Mammary epithelial cell (primary cell): ENCODE results near the gene MICAL3.

Experiments used
- EZH2 ChIP-seq: IDR thresholded peaks from 2 replicates; pipeline ENCODE4 v1.6.1; 2012; ENCODE audit warnings: low read length, inconsistent platforms, borderline replicate concordance
- TF ChIP-seq, protein P1 (sequence below), 2 donors: IDR thresholded peaks in 1 of 2; conservative IDR thresholded peaks in 1 of 2; 2 replicates each; pipeline ENCODE4 v1.5.1; 2011 to 2012; ENCODE audit warnings: inconsistent platforms in 2 of 2, low read length in 2 of 2, mild to moderate bottlenecking in 2 of 2, control low read depth in 1 of 2, low read depth in 1 of 2; ENCODE audit not compliant: insufficient read depth in 1 of 2; ENCODE audit errors: extremely low read depth in 1 of 2

DNA sequence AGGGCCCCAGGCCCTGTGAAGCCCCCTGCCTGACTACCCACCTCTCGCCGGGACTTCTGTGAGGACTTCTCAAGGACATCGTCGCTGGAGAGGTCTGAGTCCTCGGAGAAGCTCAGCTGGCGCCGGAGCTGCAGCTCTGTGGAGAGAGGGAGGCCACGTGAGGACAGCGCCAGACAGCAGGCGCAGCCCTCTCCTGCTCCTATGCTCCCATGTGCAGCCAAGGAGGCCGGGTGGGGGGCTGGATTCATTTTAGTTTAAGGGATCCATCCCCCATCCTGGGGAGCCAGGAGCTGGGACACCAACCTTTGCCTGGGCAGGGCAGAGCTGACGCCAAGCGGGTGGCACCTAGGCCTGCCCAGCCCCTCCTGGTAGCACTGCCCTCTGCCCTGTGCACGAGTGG lies 207.7 kb downstream of the MICAL3 start:
- no peak for TF ChIP-seq EZH2
- TF ChIP-seq, protein P1, sequence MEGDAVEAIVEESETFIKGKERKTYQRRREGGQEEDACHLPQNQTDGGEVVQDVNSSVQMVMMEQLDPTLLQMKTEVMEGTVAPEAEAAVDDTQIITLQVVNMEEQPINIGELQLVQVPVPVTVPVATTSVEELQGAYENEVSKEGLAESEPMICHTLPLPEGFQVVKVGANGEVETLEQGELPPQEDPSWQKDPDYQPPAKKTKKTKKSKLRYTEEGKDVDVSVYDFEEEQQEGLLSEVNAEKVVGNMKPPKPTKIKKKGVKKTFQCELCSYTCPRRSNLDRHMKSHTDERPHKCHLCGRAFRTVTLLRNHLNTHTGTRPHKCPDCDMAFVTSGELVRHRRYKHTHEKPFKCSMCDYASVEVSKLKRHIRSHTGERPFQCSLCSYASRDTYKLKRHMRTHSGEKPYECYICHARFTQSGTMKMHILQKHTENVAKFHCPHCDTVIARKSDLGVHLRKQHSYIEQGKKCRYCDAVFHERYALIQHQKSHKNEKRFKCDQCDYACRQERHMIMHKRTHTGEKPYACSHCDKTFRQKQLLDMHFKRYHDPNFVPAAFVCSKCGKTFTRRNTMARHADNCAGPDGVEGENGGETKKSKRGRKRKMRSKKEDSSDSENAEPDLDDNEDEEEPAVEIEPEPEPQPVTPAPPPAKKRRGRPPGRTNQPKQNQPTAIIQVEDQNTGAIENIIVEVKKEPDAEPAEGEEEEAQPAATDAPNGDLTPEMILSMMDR (conservative IDR thresholded peaks at IDR 0.05 in 1 of 2, IDR thresholded peaks at IDR 0.05 in 1 of 2; ENCODE audit: extremely low read depth in 1 of 2, insufficient read depth in 1 of 2, low read depth in 1 of 2, low read length in 2 of 2): no peak
